Liver (tissue), 9 donors: ENCODE results near the gene POC5. TPM values are rescaled to one million over a fixed set of nuclear protein-coding genes. Genes with fewer than 3 reads are reported as not detected.

ENCODE experiments used
- DNase-seq: peaks from one replicate; pipeline ENCODE4 v3.0.0-alpha.2; 2017; ENCODE audit warnings: low spot score
- H3K27ac ChIP-seq, 2 donors: one replicate each; pipeline ENCODE4 v1.7.0; 2013; ENCODE audit warnings: inconsistent platforms in 2 of 2, low read length in 2 of 2, control low read depth in 1 of 2, low read depth in 1 of 2, mild to moderate bottlenecking in 1 of 2
- H3K27me3 ChIP-seq, 4 donors: one replicate each; pipeline versions ENCODE4 v1.6.1 to v1.7.0; 2013; ENCODE audit warnings: low read length in 3 of 4, inconsistent platforms in 1 of 4, mild to moderate bottlenecking in 1 of 4, moderate library complexity in 1 of 4; ENCODE audit not compliant: control insufficient read depth in 4 of 4, insufficient read depth in 4 of 4
- H3K36me3 ChIP-seq, 4 donors: one replicate each; pipeline versions ENCODE4 v1.6.1 to v1.7.0; 2013; ENCODE audit warnings: low read length in 3 of 4, mild to moderate bottlenecking in 3 of 4, low read depth in 1 of 4, moderate library complexity in 1 of 4; ENCODE audit not compliant: control insufficient read depth in 4 of 4, insufficient read depth in 3 of 4
- H3K4me1 ChIP-seq, 4 donors: one replicate each; pipeline versions ENCODE4 v1.6.1 to v1.7.0; 2013; ENCODE audit warnings: low read length in 3 of 4, mild to moderate bottlenecking in 3 of 4, moderate library complexity in 1 of 4; ENCODE audit not compliant: control insufficient read depth in 4 of 4, insufficient read depth in 4 of 4
- H3K4me3 ChIP-seq, 3 donors: one replicate each; pipeline versions ENCODE4 v1.6.1 to v1.7.0; 2013; ENCODE audit warnings: low read length in 3 of 3, control low read depth in 1 of 3, low read depth in 1 of 3, mild to moderate bottlenecking in 1 of 3
- H3K9ac ChIP-seq, 2 donors: one replicate each; pipeline ENCODE4 v1.7.0; 2013; ENCODE audit warnings: low read length in 2 of 2, mild to moderate bottlenecking in 2 of 2, moderate library complexity in 2 of 2, control low read depth in 1 of 2, low read depth in 1 of 2
- H3K9me3 ChIP-seq, 4 donors: one replicate each; pipeline versions ENCODE4 v1.6.1 to v1.7.0; 2013; ENCODE audit warnings: low read length in 3 of 4; ENCODE audit not compliant: control insufficient read depth in 4 of 4
- EGR1 ChIP-seq, 2 donors: IDR thresholded peaks; 2 replicates each; pipeline ENCODE4 v1.6.1; 2016 to 2018; ENCODE audit warnings: antibody characterized with exemption in 2 of 2, low read depth in 2 of 2
- FOXA1 ChIP-seq: IDR thresholded peaks from 2 replicates; pipeline ENCODE4 v1.6.1; 2016; ENCODE audit warnings: antibody characterized with exemption
- FOXA2 ChIP-seq: IDR thresholded peaks from 2 replicates; pipeline ENCODE4 v1.6.1; 2016; ENCODE audit warnings: antibody characterized with exemption
- GABPA ChIP-seq, 2 donors: IDR thresholded peaks in 1 of 2; conservative IDR thresholded peaks in 1 of 2; 2 replicates each; pipeline ENCODE4 v1.6.1; 2016; ENCODE audit warnings: antibody characterized with exemption in 2 of 2, mild to moderate bottlenecking in 1 of 2, moderate library complexity in 1 of 2
- HNF4A ChIP-seq, 2 donors: conservative IDR thresholded peaks; 2 replicates each; pipeline ENCODE4 v1.6.1; 2016; ENCODE audit warnings: antibody characterized with exemption in 2 of 2, mild to moderate bottlenecking in 2 of 2
- HNF4G ChIP-seq: IDR thresholded peaks from 2 replicates; pipeline ENCODE4 v1.6.1; 2016; ENCODE audit warnings: antibody characterized with exemption
- JUND ChIP-seq, 2 donors: IDR thresholded peaks; 2 replicates each; pipeline ENCODE4 v1.6.1; 2016; ENCODE audit warnings: antibody characterized with exemption in 2 of 2
- NR2F2 ChIP-seq: IDR thresholded peaks from 2 replicates; pipeline ENCODE4 v1.6.1; 2016; ENCODE audit warnings: antibody characterized with exemption
- RAD21 ChIP-seq, 2 donors: IDR thresholded peaks; 2 replicates each; pipeline ENCODE4 v1.6.1; 2016; ENCODE audit warnings: antibody characterized with exemption in 2 of 2, mild to moderate bottlenecking in 2 of 2
- RXRA ChIP-seq, 2 donors: IDR thresholded peaks; 2 replicates each; pipeline ENCODE4 v1.6.1; 2017 to 2018; ENCODE audit warnings: antibody characterized with exemption in 2 of 2, mild to moderate bottlenecking in 1 of 2
- SP1 ChIP-seq: IDR thresholded peaks from 2 replicates; pipeline ENCODE4 v1.6.1; 2018; ENCODE audit warnings: antibody characterized with exemption, mild to moderate bottlenecking
- TAF1 ChIP-seq: conservative IDR thresholded peaks from 2 replicates; pipeline ENCODE4 v1.6.1; 2016; ENCODE audit warnings: antibody characterized with exemption, mild to moderate bottlenecking
- WGBS: extraction: QIAGEN DNeasy Blood & Tissue Kit; methylation state at CpG from one replicate; pipeline ENCODE4 v1.1.7; 2013; 5-methylcytosine and 5-hydroxymethylcytosine counted together
- polyA plus RNA-seq, 2 donors: library from polyadenylated mRNA; stranded (reverse) in 1 of 2; unstranded in 1 of 2; fragments of 200-250 nt in 1 of 2; fragments of >200 nt in 1 of 2; fragmentation: Nextera tagmentation in 1 of 2; extraction: Ambion mirVana in 1 of 2; gene quantifications; one replicate each; pipeline versions ENCODE4 v1.2.1 to v1.2.3, GENCODE V29; 2013 to 2015
- total RNA-seq, 2 donors: library from RNA; depleted of rRNA; stranded (reverse); fragments of >200 nt; gene quantifications; one replicate each; pipeline ENCODE4 v1.2.3, GENCODE V29; 2014
- TF ChIP-seq, protein P1 (sequence below): IDR thresholded peaks from 2 replicates; pipeline ENCODE4 v1.6.1; 2016; ENCODE audit warnings: antibody characterized with exemption
- TF ChIP-seq, protein P2 (sequence below): IDR thresholded peaks from 2 replicates; pipeline ENCODE4 v1.6.1; 2016; ENCODE audit warnings: antibody characterized with exemption
- TF ChIP-seq, protein P3 (sequence below): IDR thresholded peaks from 2 replicates; pipeline ENCODE4 v1.6.1; 2016; ENCODE audit warnings: antibody characterized with exemption, mild to moderate bottlenecking
- donor health status: healthy.
- donor health status: healthy.
- donor health status: healthy.
- donor health status: healthy.
- donor health status: healthy.

The POC5 gene
- total and polyA plus RNA-seq, 4 donors, result 2.3 to 6.7 (median 5.1) TPM

DNA sequence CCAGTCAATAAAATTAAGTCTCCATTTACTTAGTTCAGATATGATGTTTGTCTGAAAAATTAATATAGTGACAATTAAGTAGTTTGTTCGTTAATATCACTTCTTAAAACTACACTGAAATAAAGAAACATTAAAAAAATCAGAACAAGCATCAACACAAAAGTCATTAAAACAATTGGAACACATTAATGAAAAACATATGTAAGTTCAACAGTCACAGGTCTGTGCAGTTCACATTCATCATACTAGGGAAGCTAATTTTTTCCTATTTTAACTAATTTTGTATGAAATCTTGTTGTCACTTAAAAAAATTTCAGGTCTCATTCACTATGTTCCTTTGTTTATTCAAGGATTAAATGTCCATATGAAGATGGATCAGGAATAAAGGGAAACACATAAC lies 22.5 kb downstream of the POC5 start:
- TF ChIP-seq RXRA (IDR thresholded peaks at IDR 0.05), result no peak
- TF ChIP-seq HNF4A (conservative IDR thresholded peaks at IDR 0.05), result no peak
- TF ChIP-seq FOXA1, result no peak
- no peak for TF ChIP-seq TAF1
- TF ChIP-seq JUND (IDR thresholded peaks at IDR 0.05), result no peak
- TF ChIP-seq, protein P1, sequence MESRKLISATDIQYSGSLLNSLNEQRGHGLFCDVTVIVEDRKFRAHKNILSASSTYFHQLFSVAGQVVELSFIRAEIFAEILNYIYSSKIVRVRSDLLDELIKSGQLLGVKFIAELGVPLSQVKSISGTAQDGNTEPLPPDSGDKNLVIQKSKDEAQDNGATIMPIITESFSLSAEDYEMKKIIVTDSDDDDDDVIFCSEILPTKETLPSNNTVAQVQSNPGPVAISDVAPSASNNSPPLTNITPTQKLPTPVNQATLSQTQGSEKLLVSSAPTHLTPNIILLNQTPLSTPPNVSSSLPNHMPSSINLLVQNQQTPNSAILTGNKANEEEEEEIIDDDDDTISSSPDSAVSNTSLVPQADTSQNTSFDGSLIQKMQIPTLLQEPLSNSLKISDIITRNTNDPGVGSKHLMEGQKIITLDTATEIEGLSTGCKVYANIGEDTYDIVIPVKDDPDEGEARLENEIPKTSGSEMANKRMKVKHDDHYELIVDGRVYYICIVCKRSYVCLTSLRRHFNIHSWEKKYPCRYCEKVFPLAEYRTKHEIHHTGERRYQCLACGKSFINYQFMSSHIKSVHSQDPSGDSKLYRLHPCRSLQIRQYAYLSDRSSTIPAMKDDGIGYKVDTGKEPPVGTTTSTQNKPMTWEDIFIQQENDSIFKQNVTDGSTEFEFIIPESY, result no peak
- no peak for TF ChIP-seq HNF4G
- TF ChIP-seq, protein P2, sequence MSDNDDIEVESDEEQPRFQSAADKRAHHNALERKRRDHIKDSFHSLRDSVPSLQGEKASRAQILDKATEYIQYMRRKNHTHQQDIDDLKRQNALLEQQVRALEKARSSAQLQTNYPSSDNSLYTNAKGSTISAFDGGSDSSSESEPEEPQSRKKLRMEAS, result no peak
- TF ChIP-seq NR2F2, result no peak
- no peak for TF ChIP-seq SP1
- no peak for TF ChIP-seq EGR1 (IDR thresholded peaks at IDR 0.05; ENCODE audit: low read depth in 2 of 2)
- TF ChIP-seq, protein P3, sequence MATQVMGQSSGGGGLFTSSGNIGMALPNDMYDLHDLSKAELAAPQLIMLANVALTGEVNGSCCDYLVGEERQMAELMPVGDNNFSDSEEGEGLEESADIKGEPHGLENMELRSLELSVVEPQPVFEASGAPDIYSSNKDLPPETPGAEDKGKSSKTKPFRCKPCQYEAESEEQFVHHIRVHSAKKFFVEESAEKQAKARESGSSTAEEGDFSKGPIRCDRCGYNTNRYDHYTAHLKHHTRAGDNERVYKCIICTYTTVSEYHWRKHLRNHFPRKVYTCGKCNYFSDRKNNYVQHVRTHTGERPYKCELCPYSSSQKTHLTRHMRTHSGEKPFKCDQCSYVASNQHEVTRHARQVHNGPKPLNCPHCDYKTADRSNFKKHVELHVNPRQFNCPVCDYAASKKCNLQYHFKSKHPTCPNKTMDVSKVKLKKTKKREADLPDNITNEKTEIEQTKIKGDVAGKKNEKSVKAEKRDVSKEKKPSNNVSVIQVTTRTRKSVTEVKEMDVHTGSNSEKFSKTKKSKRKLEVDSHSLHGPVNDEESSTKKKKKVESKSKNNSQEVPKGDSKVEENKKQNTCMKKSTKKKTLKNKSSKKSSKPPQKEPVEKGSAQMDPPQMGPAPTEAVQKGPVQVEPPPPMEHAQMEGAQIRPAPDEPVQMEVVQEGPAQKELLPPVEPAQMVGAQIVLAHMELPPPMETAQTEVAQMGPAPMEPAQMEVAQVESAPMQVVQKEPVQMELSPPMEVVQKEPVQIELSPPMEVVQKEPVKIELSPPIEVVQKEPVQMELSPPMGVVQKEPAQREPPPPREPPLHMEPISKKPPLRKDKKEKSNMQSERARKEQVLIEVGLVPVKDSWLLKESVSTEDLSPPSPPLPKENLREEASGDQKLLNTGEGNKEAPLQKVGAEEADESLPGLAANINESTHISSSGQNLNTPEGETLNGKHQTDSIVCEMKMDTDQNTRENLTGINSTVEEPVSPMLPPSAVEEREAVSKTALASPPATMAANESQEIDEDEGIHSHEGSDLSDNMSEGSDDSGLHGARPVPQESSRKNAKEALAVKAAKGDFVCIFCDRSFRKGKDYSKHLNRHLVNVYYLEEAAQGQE, result no peak
- TF ChIP-seq GABPA (IDR thresholded peaks at IDR 0.05 in 1 of 2, conservative IDR thresholded peaks at IDR 0.05 in 1 of 2), result no peak
- WGBS, result 97% methylated on average over 1 of the region's 1 CpG
- H3K4me3 ChIP-seq, result no peak overlapping the region
- no peak for DNase-seq
- H3K36me3 ChIP-seq, result peaks cover 2 to 8% (median 5%) of the 10 kb centered on the region in 4 donors
- no peak overlapping the region for H3K9ac ChIP-seq
- H3K4me1 ChIP-seq, result no peaks in the 10 kb centered on the region
- no peak overlapping the region for H3K27ac ChIP-seq
- H3K9me3 ChIP-seq, result no peaks in the 10 kb centered on the region
- no peaks in the 10 kb centered on the region for H3K27me3 ChIP-seq

DNA sequence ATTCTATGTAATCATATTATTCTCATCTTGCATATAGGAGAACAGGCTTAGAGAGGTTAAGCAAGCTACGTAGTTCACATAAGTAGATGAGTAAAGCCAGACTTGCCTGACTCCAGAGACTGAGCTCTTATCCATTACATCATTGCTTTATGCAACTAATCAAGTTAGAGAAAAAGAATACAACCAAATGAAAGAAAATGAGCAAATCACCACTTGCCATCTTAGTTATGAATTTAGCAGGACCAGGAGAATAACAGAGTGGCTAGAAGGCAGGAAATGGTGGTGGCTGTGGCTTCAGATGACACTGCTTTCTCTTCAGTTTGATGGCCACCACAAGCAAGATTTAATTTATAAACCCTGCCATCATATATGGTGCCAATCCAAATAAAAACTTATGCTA lies 26.6 kb downstream of the POC5 start:
- Histone ChIP-seq H3K27me3 (no peaks in the 10 kb centered on the region), H3K27ac (no peak overlapping the region), H3K36me3 (peaks cover 3 to 18% (median 13%) of the 10 kb centered on the region in 4 donors), H3K9me3 (no peaks in the 10 kb centered on the region), H3K9ac (no peak overlapping the region), H3K4me1 (no peaks in the 10 kb centered on the region), H3K4me3 (no peak overlapping the region)
- TF ChIP-seq RAD21 (IDR thresholded peaks at IDR 0.05) (no peak), GABPA (IDR thresholded peaks at IDR 0.05 in 1 of 2, conservative IDR thresholded peaks at IDR 0.05 in 1 of 2) (no peak), FOXA2 (no peak), TAF1 (no peak), FOXA1 (no peak), EGR1 (IDR thresholded peaks at IDR 0.05; ENCODE audit: low read depth in 2 of 2) (no peak), JUND (IDR thresholded peaks at IDR 0.05) (no peak), SP1 (no peak), HNF4G (no peak)
- TF ChIP-seq, protein P2, result no peak
- DNase-seq, result no peak
- WGBS, result 93% methylated on average over 1 of the region's 1 CpG
